Measurements from ENCODE around the gene CYP27B1.

DNA sequence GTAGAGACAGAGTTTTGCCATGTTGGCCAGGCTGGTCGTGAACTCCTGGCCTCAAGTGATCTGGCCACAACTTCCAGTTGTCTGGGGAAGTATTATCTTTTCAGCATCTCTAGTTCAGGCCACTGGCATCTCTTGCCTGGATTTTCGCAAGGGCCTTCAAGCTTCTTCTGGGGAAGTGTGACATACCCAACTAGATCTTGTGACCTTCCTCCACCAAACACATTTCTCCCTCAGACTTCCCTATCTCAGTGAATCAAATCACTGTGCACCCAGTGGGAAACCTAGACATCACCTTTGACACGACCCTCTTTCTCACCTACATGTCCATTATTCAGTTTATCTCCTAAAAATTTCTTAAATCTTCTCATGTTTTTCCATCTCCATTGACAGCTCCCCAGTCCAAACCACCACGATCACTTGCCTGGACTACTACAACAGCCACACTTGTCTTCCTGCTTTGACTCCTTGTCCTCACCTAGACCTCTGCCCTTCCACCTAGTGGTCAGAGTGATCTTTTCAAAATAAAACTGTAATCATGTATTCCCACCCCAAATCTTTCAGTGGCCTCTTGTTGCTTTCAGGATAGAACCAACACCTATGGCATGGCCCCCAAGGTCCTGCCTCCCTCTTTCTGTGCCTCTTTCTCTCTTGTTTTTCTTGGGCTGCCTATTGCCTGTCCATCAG is 8.8 kb upstream of the CYP27B1 start:
- TF ChIP-seq, protein P1, sequence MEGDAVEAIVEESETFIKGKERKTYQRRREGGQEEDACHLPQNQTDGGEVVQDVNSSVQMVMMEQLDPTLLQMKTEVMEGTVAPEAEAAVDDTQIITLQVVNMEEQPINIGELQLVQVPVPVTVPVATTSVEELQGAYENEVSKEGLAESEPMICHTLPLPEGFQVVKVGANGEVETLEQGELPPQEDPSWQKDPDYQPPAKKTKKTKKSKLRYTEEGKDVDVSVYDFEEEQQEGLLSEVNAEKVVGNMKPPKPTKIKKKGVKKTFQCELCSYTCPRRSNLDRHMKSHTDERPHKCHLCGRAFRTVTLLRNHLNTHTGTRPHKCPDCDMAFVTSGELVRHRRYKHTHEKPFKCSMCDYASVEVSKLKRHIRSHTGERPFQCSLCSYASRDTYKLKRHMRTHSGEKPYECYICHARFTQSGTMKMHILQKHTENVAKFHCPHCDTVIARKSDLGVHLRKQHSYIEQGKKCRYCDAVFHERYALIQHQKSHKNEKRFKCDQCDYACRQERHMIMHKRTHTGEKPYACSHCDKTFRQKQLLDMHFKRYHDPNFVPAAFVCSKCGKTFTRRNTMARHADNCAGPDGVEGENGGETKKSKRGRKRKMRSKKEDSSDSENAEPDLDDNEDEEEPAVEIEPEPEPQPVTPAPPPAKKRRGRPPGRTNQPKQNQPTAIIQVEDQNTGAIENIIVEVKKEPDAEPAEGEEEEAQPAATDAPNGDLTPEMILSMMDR (IDR thresholded peaks at IDR 0.05): no peak
- no peak for TF ChIP-seq POLR2AphosphoS5 (IDR thresholded peaks at IDR 0.05)

Data from suprapubic skin (tissue), 3 donors.